ENCODE measurements around the gene MYL4.

DNA sequence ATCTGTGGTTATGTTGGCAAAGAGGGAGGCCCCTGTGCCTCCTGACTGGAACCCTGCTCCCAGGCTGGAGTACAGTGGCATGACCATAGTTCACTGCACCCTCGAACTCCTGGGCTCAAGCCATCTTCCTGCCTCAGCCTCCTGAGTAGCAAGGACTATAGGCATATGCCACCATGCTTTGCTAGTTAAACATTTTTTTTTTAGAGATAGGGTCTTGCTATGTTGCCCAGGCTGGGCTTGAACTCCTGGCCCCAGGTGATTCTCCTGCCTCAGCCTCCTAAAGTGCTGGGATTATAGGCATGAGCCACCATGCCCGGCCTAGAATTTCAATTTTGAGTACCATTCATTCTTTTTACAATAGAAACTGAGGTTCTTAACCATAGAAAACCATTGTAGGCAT, 23.3 kb downstream of the MYL4 start:
- TF ChIP-seq, protein P1, sequence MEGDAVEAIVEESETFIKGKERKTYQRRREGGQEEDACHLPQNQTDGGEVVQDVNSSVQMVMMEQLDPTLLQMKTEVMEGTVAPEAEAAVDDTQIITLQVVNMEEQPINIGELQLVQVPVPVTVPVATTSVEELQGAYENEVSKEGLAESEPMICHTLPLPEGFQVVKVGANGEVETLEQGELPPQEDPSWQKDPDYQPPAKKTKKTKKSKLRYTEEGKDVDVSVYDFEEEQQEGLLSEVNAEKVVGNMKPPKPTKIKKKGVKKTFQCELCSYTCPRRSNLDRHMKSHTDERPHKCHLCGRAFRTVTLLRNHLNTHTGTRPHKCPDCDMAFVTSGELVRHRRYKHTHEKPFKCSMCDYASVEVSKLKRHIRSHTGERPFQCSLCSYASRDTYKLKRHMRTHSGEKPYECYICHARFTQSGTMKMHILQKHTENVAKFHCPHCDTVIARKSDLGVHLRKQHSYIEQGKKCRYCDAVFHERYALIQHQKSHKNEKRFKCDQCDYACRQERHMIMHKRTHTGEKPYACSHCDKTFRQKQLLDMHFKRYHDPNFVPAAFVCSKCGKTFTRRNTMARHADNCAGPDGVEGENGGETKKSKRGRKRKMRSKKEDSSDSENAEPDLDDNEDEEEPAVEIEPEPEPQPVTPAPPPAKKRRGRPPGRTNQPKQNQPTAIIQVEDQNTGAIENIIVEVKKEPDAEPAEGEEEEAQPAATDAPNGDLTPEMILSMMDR (IDR thresholded peaks at IDR 0.05) = no peak
- TF ChIP-seq POLR2AphosphoS5 (IDR thresholded peaks at IDR 0.05; ENCODE audit: insufficient read depth in 1 of 2, low read depth in 1 of 2) = no peak
